HG03354 (cell line): ENCODE data around the gene YTHDF1.
"Not testable (repeated sequence)": the region's sequence is repeated elsewhere in the genome, so short reads cannot be mapped to it uniquely, and the experiment has no call there.

ENCODE experiments used
- ATAC-seq: cut with Tn5 transposase; IDR thresholded peaks from one replicate; pipeline ENCODE4 v1.9.1; 2021; ENCODE audit warnings: mild to moderate bottlenecking; ENCODE audit not compliant: unreplicated experiment, poor library complexity, severe bottlenecking

YTHDF1 gene

DNA sequence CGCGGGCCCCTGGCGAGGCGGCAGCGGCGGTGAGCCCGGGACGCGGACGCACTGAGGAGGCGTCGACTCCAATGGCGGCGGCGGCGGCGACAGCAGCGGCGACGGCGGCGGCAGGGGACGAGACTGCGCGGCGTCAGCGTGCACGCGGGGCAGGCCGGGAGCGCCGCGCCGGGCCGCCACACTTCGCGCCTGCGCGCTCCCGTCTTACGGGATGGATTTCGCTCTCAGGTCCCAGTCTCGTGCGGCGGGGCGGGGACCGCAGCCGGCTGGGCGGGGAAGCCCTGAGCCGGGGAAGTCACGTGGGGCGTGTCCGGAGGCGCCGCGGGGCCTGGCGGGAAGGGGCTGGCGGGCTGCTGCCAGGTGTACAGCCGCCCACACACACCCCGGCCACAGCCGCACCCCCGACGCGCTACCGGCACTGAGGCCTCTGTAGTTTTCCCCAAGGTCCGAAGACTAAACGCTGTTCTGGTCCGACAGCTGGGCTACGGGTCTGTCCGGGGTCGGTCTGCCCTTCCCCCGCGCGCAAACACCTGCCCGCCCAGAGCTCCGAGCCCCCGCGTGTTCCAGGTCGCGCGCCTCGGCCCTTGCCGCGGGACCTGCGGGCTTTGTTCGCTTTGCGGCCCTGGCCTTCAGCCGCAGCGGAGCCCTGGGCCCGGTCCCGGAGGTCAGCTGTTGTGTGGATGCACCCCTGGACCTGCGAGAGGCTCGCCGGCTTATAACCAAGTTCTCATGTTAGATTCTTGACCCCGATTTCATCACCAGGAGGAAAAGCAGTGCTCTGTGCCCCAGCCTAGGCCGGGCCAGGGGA, at the start of gene YTHDF1:
Gene YTHDF1 (minus strand): TSS at position 91 of the 808 bp plus-strand sequence. CDS start 239 bp downstream, outside the sequence.
- ATAC-seq: peak; percentile 93

GRCh38 chr20:63264519-63264918, 48.6 kb upstream of the YTHDF1 start:
- ATAC-seq: no peak

DNA sequence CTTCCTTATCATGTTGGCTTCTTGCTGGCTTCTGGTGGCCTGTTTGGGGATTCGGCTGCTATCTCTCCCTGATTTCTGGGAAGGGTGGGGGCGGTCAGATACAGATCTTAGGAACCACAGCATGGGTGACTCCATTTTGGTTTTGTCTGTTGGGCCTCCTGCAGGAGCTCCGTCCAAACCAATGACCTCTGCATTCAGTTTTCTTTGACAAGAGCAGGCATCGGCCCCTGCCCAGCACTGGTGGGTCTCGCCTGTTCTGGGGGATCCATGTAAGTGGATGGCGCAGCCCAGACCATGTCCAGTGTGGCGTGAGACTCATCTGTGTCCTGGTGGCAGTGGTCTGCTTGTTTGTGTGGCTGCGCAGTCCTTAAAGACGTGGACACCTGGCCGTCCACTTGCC, 48.1 kb upstream of the YTHDF1 start:
- ATAC-seq: no peak

DNA sequence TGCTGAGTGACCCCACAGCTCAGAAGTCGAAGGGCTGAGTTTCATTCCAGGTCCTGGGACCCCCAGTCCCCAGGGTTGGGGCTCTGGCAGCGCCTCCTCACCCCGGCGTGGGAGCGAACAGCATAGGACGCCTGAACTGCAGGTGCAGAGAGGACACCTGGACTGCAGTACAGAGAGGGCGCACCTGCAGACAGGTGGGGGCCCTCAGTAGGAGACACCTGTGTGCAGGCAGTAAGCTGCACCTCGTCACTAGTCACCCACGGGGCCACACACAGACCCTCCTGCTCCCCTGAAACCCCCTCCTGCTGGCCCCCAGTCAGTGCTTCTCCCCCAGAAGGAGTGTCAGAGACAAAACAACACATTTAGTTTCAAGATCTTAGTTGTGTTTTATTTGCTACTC, 46.9 kb upstream of the YTHDF1 start:
- ATAC-seq: no peak

DNA sequence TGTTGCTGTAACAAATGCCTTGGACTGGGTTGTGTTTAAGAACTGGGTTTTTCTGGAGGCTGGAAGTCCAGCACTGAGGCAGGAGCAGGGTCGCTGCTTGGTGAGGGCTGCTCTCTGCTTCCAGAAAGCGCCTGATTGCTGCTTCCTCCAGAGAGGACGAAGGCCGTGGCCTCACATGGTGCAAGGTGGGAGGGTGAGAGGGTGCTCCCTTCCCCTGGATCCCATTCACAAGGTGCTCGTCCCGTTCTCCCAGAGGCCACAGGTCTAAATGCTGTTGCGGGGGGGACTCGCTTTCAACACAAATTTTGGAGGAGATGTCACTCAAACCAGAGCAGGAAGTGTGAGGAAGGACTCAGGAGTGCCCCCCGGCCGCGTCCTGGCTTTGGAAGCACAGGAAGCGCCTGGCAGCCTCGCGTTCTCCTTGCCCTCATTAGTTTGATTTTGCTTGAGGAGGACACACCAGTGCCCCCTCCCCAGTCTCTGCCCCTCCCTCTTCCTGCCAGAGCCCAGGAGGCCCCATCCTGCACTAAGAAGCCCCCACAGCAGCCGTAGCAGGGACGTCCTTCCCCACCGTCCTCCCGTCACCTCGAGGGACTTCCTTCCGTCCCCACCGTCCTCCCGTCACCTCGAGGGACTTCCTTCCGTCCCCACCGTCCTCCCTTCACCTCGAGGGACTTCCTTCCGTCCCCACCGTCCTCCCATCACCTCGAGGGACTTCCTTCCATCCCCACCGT, 46.0 kb upstream of the YTHDF1 start:
- ATAC-seq: no peak

DNA sequence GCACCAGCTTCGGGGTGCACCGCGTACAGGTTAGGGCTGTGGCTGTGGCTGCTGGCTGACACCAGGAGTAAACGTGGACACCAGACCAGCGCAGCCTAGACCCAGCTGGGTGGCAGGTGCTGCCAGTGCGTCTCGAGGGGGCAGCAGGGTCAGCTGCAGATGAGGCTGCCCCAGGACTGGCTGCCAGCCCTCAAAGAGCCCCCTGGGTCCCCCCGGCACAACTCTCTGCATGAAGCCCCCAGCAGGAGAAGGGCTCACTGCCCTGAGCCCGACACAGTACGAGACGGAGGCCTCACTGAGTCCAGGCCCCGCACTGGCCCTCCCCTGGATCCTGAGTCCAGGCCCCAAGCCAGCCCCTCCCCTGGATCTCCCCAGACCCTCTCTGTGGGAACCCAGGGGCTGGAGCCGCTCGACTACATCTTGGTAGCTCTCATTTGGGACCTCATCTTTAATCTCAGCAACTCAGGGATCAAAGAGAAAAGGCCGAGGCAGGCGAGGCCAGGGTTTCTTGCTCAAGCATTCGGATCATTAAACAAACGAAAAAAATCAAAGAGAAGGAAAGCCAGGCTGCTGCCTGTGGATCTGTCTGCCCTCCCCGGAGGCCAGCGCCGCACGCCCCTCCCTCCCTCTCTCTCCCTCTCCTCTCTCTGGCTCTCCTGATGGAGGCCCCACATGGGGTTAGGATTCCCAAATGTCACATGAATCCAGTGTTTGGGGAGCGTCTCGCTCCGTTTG, 45.3 kb upstream of the YTHDF1 start:
- no peak for ATAC-seq

GRCh38 chr20:63260521-63260920, 44.6 kb upstream of the YTHDF1 start:
- no peak for ATAC-seq

GRCh38 chr20:63259734-63260460, 44.0 kb upstream of the YTHDF1 start:
- no peak for ATAC-seq

DNA sequence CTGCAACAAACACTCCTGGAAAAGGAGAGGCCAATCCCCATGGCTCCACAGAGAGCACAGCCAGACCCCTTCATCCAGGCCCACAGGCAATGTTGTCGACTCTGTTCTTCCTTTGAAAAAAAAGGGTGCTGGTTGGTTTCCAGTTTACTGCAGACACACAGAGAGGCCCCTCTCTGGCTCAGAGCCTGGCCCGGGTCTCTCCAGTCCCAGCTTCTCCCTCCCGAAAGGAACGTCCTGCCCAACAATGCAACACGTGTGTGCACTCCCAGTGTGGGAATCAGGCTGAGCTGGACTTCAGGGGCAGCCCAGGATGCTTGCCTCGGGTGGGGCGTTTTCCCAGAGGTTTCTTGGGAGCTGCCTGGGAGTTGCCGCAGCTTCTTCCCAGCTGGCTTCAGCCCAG, 42.9 kb upstream of the YTHDF1 start:
- ATAC-seq: no peak

GRCh38 chr20:63257629-63258028, 41.7 kb upstream of the YTHDF1 start:
- no peak for ATAC-seq

DNA sequence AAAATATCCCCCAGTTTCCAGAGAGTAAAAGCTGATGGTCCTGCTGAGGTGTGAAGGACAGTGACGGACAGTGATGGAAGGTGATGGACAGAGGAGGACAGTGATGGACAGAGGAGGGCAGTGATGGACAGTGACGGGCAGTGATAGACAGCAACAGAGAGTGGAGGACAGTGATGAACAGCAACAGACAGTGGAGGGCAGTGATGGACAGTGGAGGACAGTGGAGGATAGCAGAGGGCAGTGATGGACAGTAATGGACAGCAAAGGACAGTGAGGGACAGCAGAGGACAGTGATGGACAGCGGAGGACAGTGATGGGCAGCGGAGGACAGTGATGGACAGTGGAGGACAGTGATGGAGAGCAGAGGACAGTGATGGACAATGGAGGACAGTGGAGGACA, 41.0 kb upstream of the YTHDF1 start:
- ATAC-seq: no peak

DNA sequence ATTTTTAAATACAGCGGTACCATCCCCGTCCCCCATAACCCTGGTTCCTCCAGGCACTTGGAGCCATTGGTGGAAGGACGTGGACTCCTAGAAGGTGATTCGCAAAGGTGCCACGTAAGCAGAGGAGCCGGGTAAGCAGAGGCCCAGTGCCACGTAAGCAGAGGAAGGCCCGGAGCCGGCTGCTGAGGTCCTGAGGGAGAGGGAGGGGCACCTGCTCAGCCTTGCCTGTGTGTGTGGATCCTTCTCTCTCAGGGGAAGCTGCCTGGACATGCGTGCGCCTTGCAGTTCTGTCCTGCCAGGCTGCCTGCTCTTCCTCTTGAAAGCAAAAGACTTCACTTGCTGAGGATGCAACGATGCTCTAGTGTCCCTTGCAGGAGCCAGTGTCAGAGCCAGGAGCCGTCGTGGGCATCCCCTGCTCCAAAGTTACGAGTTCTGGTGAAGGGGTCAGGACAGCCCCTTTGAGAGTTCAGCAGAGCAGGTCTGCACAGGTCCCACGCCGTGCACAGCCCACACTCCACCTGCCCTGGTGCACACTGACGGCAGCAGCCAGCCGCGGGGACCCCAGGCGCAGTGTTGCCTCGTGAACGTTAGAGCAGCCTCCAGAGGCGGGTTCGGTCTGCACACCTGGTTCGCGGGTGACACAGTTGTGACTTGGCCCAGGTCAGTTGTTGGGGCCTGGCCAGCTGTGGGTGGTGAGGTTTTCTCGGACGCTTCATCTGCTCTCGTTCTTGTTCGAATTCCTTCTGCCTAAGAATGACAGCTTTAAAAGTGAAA, 40.2 kb upstream of the YTHDF1 start:
- ATAC-seq: no peak

- no peak for ATAC-seq
Observed at GRCh38 chr20:63254606-63255384, 38.9 kb upstream of the YTHDF1 start.

DNA sequence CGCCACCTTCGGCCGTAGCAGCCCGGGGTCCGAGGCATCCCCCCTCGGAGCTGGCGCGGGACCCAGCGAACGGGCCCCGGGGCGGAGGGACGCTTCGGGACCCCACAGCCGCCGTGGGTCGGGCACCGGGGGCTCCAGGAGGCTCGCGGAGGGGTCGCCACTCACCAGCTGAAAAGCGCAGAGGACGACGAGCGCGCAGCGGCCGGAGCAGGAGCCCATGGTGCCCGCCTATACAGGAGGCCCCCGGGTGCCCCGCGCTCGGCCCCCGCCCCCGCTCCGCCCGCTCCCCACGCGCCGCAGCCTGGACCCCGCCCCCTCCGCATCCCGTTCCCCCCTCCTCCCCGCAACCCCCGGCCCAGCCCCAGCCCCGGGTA, 38.3 kb upstream of the YTHDF1 start, which contains the start of gene NKAIN4:
Gene NKAIN4 (minus strand): TSS at position 232 of the 374 bp plus-strand sequence. CDS start 13 bp downstream, at position 219.
- ATAC-seq: no peak

- no peak for ATAC-seq
Observed at GRCh38 chr20:63253438-63254231, 37.7 kb upstream of the YTHDF1 start.

- no peak for ATAC-seq
Observed at GRCh38 chr20:63253065-63253437, 37.1 kb upstream of the YTHDF1 start.

DNA sequence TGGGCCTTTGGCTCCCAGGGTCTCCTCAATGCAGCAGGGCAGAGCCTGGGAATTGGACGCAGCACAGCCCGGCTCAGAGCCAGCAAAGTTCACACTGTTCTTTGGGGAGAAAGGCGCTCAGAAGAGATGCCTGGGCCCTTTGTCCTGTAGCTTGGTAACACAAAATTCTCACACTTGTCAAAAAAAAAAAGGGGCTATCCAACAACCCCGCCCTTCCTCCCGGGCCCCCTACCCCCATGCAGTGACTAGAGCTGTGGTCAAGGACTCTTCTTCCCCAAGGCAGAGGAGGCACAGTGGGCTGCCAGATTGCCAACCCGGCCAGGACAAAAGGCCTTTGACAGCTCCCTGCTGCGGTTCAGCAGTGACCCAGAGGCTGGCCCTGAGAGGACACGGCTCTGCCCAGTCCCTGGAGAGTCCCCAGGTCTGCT, 36.4 kb upstream of the YTHDF1 start:
- ATAC-seq: no peak

DNA sequence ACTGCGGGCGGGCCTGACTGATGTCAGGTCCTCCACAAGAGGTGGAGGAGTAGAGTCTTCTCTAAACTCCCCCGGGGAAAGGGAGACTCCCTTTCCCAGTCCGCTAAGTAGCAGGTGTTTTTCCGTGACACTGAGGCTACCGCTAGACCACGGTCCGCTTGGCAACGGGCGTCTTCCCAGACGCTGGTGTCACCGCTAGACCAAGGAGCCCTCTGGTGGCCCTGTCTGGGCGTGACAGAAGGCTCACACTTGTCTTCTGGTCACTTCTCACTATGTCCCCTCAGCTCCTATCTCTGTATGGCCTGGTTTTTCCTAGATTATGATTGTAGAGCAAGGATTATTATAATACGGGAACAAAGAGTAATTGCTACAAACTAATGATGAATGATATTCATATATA, 35.4 kb upstream of the YTHDF1 start:
- not testable (repeated sequence) for ATAC-seq
